G401.6 (cell line): ENCODE results near the gene TSPAN19.

ENCODE experiments used
- FAIRE-seq: peaks from 2 replicates; lab custom pipeline; 2012; peaks lifted over from hg19 to GRCh38; lab: Jason Lieb, UNC

Gene TSPAN19

DNA sequence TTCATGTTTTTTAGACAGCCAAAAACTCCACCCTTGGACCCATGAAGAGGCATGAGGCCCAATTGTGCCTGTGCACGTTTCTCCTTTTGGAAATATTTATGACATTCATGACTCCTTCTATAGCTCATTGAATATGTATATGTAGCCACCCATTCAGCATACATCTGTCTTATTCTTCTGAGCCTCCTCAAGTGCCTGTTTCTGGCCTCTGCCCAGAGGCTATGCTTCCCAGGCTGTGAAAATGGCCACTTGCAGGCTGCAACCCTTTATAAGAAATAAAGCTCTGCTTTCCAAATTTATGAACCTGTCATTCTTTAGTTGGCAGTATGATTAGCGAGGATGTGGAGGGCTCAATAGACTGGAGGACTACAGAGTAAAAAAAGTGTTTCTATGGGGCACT, 35.3 kb downstream of the TSPAN19 start:
- FAIRE-seq: no peak

DNA sequence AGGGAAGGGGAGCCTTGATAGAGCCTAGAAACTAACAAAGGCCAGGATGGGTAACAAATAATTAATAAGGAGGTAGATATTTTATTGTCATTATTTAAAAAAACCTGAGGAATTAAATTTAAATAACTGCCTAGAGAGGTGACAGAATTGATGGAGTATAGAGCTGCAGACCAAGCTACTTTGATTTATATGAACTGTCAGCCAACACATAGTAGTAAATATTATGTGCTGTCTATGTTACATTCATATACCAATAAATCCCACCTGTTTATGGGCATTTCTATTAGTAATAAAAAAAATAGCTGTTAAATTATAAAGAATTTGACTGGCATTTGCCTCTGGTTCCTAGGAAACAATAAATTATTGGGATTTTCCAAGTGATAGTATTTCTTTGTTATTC, 37.7 kb downstream of the TSPAN19 start:
- FAIRE-seq: no peak

GRCh38 chr12:84996759-84997158, 39.3 kb downstream of the TSPAN19 start:
- no peak for FAIRE-seq

DNA sequence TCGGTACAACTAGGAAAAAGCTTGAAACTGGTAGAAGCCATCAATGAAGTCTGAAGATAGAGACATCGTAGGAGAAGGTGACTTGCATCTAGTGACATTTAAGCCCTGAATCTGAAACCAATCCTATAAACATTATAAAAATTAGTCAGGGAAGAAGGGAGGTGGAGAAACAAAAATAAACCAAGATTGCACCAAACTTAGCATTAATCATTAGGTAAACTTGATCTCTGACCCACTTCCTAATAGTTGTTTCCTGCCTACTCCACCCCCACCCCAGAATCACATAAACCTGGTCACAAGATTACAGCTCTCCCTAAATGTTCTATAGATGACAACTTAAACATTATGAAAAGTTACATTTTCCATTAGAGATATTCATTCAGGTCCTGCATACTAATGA, 40.4 kb downstream of the TSPAN19 start:
- no peak for FAIRE-seq

DNA sequence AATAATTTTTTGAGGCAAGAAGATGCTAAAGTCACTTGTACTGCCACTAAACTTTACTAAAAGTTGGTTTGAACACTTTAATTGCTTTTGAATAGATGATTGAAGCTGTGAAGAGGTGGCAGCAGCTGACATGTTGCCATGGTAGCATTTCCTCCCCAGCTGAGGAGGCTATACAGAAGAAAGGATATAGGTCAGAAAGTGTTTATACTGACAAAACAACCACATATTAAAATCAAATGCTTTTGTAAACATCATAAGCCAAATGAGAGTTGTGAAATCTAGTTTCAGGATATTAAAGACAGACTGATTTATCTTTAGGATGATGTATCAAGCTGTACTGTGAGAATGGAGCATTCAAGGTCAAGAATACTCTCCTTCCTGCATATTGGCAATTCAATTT, 41.7 kb downstream of the TSPAN19 start:
- no peak for FAIRE-seq

DNA sequence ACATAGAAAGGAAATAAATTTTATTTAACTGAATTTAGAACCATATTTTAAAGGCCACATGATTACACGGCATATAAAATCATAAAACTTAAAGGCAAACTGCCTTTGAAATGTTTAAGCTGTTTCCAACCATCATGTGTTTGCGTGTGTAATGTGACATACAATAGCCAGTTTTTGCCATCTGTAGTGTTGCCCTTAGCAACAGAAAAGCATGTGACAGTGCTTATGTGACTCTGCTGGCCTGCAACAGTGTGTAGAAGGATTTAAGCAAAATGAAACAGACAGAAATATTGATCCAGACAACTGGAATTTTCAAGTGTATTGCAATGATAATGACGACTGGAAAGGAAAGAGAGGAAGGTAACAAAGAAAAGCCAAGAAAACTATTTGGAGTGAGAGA, 49.5 kb downstream of the TSPAN19 start:
- FAIRE-seq: no peak

GRCh38 chr12:84986117-84986516, 50.0 kb downstream of the TSPAN19 start:
- no peak for FAIRE-seq

DNA sequence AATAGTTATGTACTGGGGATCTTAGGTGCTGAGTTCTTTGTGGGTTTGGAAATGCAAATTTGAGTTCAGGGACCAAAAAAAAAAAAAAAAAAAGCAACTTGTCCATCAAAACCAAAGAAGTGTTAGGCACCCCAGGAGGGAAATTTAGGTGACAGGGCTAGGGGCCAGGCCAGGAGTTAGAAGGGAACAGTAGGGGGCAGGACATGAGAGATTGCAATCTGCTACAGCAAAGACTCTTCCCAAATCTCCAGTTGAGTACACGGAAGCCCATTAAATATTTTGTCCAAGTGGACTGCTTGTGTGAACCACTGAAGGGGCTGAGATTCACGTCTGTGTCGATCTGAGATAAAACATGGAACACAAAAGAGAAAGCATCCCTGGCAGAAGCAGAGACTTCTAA, 52.8 kb downstream of the TSPAN19 start:
- no peak for FAIRE-seq

DNA sequence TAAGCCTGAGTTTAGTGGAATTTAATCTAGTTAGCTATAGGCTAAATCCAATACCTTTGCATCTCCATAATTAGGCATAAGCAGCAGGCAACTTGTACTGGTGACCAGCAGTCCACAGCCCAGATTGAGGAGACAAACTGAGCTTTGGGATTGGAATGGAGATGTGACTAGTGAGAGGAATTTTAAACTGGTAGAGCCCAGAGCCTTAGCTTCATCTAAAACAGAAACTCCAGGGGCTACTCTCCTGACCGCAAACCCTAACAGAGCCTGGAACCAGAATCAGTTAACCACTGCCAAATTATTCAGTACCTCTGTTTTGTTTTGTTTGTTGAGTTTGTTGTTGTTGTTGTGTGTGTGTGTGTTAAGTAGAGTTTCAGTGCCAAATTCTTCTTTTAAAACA, 53.2 kb downstream of the TSPAN19 start:
- FAIRE-seq: no peak

DNA sequence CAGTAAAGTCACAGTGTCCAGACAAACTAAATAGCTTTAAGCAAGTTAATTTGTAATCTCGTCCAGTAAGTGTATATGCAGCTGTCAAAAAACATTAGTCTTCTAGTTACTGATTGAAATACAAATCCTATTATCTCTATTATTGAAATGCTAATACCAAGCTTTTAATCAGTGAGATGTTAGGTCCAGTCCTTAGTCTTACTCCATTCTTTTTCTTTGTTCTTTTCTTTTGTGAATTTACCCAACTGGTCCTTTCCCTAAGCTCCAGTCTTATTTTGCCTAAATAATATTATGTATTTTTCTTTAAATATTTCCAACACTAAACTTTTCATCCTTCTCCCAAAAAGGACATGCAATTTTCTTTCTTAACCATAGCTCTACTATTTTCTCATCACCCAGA, 57.2 kb downstream of the TSPAN19 start:
- FAIRE-seq: no peak

DNA sequence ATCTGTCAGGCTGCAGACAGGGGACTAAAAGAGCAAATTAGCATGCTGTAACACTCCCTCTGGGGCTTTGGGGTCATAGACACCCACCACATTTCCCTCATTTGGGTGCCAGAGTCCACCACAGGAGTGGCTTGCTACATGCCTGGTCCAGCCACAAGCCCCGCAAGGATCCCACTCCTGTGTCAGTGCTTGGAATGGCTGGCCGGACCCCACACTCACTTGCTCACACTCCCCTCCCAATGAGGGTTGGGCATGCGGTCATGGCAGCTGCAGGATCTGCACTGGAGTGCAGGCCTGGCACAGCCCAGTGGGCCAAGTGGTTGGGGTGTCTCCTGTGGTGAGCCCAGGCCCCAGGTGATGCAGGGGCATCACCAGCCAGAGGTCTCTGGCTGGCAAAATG, 59.9 kb downstream of the TSPAN19 start:
- FAIRE-seq: no peak

DNA sequence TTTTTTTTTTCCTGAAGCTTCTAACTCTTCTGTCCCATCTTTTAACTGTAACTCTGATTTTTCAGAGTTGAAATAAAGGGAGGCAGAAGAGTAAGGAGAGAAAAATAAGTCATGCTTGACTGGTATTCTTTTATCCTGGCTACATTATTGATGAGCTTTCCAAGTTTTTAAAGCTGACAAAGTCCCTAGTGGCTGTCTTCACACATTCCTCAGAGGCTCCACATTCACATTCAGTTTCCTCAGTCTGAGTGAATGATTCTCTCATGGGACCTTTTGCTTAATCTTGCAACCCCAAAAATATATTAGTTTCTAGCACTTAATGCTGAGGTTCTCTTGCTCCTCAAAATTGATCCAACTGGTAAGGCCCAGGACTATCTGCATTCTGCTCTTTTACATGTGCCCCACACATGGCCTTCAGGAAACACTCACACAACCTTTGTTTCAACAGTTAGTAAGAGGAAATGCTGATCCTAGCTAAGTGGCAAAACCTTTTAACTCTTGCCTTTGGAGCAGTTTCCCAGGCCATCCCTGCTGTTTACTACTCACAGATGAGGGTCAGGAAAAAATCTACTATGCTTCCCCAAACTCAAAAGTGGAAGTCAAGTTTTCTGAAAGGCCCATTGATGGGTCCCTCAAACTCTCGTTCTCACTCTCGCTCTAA, 61.8 kb downstream of the TSPAN19 start:
- no peak for FAIRE-seq

- no peak for FAIRE-seq
Measured at GRCh38 chr12:84973026-84973425, 63.1 kb downstream of the TSPAN19 start.

GRCh38 chr12:84969226-84969625, 66.9 kb downstream of the TSPAN19 start:
- no peak for FAIRE-seq
